Activated T-cell treated with anti-CD3 and anti-CD28 coated beads, Interleukin-2, amount 50 U/mL, for 72 hours (primary cell): ENCODE results near the gene OPALIN. TPM values are rescaled to one million over a fixed set of nuclear protein-coding genes. Genes with fewer than 3 reads are reported as not detected.

Source experiments
- ATAC-seq, 2 donors: fragments of 150-1000 bp; cut with Tn5 transposase; replicated peaks in 1 of 2; 2 replicates each; pipeline ENCODE4 v1.10.0; 2021; ENCODE audit warnings: moderate library complexity in 2 of 2, mild to moderate bottlenecking in 1 of 2
- DNase-seq, 2 donors: peaks; one replicate each; pipeline ENCODE4 v3.0.0; 2021 to 2022; ENCODE audit warnings: mixed read lengths in 1 of 2
- H3K27ac Mint-ChIP-seq: one replicate; pipeline ENCODE4 v1.8.0; 2022; ENCODE audit warnings: mild to moderate bottlenecking, moderate library complexity, mixed read lengths
- H3K27me3 Mint-ChIP-seq: one replicate; pipeline ENCODE4 v1.8.0; 2022; ENCODE audit warnings: low read depth, mixed read lengths
- H3K36me3 Mint-ChIP-seq, 2 donors: one replicate each; pipeline ENCODE4 v1.8.0; 2022; ENCODE audit warnings: mixed read lengths in 2 of 2, mild to moderate bottlenecking in 1 of 2; ENCODE audit not compliant: insufficient read depth in 2 of 2
- H3K4me1 Mint-ChIP-seq: one replicate; pipeline ENCODE4 v1.8.0; 2022; ENCODE audit warnings: low read depth, mixed read lengths
- H3K4me3 Mint-ChIP-seq, 2 donors: one replicate each; pipeline ENCODE4 v1.8.0; 2022; ENCODE audit warnings: mild to moderate bottlenecking in 2 of 2, mixed read lengths in 2 of 2, moderate library complexity in 2 of 2
- H3K9me3 Mint-ChIP-seq, 2 donors: one replicate each; pipeline ENCODE4 v1.8.0; 2022; ENCODE audit warnings: mixed read lengths in 2 of 2
- total RNA-seq, 2 donors: library from RNA; stranded (reverse); gene quantifications; one replicate each; pipeline ENCODE4 v1.2.3, GENCODE V29; 2022

The OPALIN gene, protein sequence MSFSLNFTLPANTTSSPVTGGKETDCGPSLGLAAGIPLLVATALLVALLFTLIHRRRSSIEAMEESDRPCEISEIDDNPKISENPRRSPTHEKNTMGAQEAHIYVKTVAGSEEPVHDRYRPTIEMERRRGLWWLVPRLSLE
- not detected for total RNA-seq

DNA sequence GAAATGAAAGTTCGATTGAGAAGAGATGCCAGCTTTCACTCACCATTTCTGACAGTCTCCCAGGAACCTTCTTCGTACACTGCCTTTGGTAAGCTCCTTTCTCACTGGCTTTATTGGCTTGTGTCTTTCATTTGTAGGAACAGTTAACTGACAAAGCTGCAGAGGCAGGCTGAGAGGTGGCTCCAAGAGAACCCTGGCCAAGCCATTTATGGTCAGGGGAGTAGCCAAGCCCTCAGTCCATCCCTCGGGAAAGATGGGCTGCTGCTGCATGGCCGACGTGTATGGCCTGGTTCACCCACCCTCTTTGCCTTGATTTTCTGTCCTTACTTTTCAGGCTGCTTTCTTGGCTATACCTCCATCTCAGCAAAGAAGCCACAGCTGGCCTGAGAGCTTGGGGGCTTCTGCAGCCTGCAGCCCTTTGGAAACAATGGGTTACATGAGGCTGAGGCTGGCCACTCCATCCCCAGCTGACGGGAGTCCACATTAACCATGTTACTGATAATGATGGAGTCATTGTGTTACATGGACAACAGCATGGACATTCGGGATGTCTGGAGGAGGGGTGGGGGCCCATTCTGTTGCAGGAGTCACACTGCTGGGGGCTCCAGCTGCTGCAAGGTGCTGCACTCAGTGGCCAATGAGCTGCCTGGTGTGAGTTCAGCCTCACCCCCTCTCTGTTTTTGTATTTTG is at the start of gene OPALIN:
Gene OPALIN (minus strand): TSS at position 152 of the 690 bp plus-strand sequence. CDS start 106 bp downstream, at position 46.
- Mint-ChIP-seq H3K4me3 (no peak within 1 kb of the TSS), H3K9me3 (no peaks in the 10 kb centered on the region), H3K36me3 (no peaks in the 10 kb centered on the region), H3K4me1 (no peaks in the 10 kb centered on the region), H3K27me3 (peaks cover 15% of the 10 kb centered on the region), H3K27ac (no peak within 1 kb of the TSS)
- ATAC-seq (no peak), DNase-seq (no peak)

DNA sequence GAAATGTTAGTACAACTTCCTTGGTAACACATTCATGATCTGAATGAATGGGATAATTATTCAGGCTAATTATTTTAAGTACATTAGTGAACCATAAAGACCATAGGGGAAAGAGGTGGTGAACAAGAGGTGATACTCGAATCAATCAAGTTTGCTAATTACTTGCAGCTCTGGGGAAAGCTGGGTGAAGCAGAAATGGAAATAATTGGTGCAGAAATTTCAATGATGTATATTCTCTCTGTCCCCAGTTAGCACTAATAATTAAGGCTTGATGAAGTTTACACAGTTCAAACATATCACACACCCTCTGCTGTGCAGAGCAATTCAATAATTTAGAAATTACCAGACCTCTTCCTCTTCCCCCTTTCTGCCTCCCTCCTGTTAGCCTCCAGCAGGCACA is 49.4 kb upstream of the OPALIN start:
- Mint-ChIP-seq H3K27ac (no peak overlapping the region), H3K4me3 (no peak overlapping the region), H3K36me3 (no peaks in the 10 kb centered on the region), H3K4me1 (no peaks in the 10 kb centered on the region), H3K9me3 (no peaks in the 10 kb centered on the region), H3K27me3 (peaks cover 32% of the 10 kb centered on the region)
- ATAC-seq: no peak
- DNase-seq: no peak

DNA sequence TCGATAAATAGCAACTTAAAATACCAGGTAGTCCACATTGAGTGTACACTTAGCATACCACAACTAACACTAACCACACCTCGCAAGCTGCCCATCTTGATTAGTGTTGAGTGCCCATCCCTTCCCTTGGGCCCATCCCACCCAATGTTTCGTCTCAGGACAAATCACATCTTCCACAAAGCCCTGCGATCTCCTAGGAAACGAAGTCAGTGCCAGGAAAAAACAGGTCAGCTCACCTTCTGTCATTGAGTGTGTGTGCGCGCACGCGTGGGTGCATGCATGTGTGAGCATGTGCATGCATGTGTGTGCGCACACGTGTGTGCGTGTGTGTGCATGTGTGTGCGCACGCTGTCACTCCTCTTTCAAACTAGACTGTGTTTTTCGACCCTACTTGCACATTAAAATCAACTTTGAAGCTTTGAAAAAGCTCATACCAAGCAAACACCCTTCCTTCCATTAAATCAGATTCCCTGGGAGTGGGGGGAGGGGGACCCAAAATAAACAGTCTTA is 48.8 kb upstream of the OPALIN start:
- no peak overlapping the region for H3K27ac Mint-ChIP-seq
- peaks cover 32% of the 10 kb centered on the region for H3K27me3 Mint-ChIP-seq
- DNase-seq: no peak
- no peaks in the 10 kb centered on the region for H3K36me3 Mint-ChIP-seq
- no peak for ATAC-seq
- no peaks in the 10 kb centered on the region for H3K4me1 Mint-ChIP-seq
- H3K4me3 Mint-ChIP-seq: no peak overlapping the region
- no peaks in the 10 kb centered on the region for H3K9me3 Mint-ChIP-seq

DNA sequence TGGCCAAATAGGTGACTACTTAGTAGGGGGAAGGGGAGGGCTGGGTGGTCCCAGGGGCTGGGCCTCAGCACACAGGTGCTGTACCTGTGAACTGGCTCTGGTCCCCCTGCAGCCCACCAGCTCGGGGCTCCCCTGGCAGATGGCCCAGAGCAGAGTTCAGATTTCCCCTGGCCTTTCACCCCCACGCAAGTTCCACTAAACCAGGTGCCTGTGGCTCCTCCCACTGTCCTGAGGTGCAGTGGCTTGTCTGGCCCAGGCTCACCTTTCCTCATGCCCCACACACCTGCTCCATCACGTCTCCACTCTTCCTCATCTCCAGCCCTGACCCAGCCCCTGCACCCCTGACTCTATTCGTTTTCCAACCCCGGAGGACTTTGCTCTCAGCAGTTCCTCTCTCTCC is 47.3 kb upstream of the OPALIN start:
- Mint-ChIP-seq H3K27ac (no peak overlapping the region), H3K27me3 (peaks cover 39% of the 10 kb centered on the region), H3K4me1 (no peaks in the 10 kb centered on the region), H3K4me3 (no peak overlapping the region), H3K36me3 (no peaks in the 10 kb centered on the region), H3K9me3 (no peaks in the 10 kb centered on the region)
- ATAC-seq (no peak), DNase-seq (no peak)

DNA sequence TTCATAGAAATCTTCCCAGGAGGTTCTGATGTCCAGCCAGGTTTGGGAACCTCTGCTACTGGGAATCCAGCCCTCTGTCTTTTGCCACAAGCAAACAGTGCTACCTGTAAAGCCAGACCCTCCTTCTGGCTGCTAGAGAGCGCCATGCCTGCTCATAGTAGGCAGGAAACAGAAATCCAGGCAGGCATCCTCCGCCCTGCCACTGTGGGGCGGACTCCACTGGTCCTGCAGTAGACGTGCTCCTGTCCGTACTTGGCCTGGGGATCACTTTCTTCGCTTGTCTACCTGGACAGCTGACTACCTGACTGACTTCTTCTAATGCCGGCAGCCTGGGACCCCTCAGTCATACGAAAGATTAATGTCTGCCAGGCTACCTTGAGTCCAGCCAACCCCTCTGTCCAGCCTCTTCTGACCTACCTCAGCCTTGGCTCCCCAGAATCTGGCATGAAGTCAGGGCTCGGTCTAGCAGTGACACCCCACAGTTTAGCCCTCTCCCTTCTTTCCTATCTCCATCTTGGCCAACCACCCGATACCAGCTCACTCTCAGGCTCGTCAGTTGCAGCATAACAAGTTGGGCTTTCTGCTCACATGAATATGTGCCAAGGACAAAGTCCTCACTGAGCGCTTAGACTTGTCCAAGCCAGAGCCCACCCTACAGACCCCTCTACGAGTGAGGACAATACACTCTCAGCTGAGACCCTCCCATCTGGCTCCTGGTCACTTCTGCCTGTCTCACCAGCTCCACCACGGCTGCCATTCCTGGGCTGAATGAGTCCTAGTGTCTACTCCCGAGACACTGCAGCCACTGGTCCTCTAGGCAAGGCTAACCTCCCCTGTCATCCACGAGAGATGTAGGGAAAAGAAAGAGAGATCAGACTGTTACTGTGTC is 43.9 kb upstream of the OPALIN start:
- Mint-ChIP-seq H3K27ac (no peak overlapping the region), H3K4me3 (no peak overlapping the region), H3K4me1 (no peaks in the 10 kb centered on the region), H3K36me3 (no peaks in the 10 kb centered on the region), H3K9me3 (no peaks in the 10 kb centered on the region), H3K27me3 (peaks cover 51% of the 10 kb centered on the region)
- ATAC-seq (no peak), DNase-seq (no peak)

DNA sequence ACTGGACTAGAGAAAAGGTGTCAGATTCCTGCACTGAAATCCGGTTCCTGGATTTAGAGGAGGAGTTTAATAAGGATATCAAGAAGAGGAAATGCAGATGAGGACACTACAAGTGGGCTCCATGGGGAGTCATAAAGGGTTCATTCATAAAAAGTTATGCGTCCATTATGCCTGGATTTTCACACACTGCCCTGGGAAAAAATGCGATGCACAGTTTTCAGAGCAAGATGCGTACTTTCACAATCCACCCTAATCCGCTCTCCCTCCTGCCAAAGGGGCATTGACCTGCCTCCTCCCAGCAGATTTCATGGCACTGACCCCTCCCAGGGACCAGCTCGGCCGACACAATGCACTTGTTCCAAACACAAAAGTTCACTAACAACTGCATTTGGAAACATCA is 42.2 kb upstream of the OPALIN start:
- ATAC-seq (no peak), DNase-seq (no peak)
- Mint-ChIP-seq H3K36me3 (no peaks in the 10 kb centered on the region), H3K4me1 (no peaks in the 10 kb centered on the region), H3K27me3 (peaks cover 37% of the 10 kb centered on the region), H3K9me3 (no peaks in the 10 kb centered on the region), H3K4me3 (no peak overlapping the region), H3K27ac (no peak overlapping the region)

DNA sequence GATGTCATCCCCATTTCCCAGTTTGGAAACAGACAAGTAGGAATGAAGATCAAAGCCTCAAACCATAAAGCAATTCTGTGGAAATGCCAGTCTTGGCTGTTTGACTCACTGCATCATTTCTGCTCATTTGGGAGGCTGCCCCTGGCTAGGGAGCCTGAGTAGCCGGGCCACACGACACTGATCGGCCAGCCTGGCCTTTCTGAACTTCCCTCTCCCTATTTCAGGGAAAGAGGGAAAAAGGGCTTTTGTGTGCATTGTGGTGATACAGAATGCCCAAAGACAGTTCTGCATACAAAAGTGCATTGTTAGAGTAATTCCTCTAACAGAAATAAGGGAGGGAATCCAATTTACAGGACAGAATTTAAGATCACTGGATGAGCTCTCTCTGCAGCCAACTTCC is 41.7 kb upstream of the OPALIN start:
- Mint-ChIP-seq H3K36me3 (no peaks in the 10 kb centered on the region), H3K27me3 (peaks cover 41% of the 10 kb centered on the region), H3K4me1 (no peaks in the 10 kb centered on the region), H3K4me3 (no peak overlapping the region), H3K9me3 (no peaks in the 10 kb centered on the region), H3K27ac (no peak overlapping the region)
- ATAC-seq (no peak), DNase-seq (no peak)

DNA sequence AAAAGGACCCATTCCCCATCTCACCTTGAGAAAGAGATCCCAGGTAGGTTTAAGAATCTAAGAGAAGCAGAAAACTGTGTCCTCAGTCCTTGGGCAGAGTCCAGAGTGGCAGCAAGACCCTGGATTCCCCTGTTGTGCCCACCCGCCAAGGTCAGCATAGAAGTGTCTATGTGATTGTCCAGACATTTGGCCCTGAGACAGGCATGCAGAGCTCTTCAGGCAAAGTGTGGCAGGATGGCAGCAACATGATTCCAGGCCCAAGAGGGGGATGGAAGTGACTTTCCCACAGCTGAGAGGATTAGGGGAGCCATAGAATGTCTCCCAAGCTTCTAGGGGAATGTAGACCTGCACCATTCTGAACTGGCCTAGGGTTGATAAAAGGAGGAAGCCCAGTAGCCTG is 39.1 kb upstream of the OPALIN start:
- Mint-ChIP-seq H3K27ac (no peak overlapping the region), H3K4me1 (no peaks in the 10 kb centered on the region), H3K4me3 (no peak overlapping the region), H3K27me3 (peaks cover 39% of the 10 kb centered on the region), H3K9me3 (no peaks in the 10 kb centered on the region), H3K36me3 (no peaks in the 10 kb centered on the region)
- DNase-seq: no peak
- ATAC-seq: no peak

DNA sequence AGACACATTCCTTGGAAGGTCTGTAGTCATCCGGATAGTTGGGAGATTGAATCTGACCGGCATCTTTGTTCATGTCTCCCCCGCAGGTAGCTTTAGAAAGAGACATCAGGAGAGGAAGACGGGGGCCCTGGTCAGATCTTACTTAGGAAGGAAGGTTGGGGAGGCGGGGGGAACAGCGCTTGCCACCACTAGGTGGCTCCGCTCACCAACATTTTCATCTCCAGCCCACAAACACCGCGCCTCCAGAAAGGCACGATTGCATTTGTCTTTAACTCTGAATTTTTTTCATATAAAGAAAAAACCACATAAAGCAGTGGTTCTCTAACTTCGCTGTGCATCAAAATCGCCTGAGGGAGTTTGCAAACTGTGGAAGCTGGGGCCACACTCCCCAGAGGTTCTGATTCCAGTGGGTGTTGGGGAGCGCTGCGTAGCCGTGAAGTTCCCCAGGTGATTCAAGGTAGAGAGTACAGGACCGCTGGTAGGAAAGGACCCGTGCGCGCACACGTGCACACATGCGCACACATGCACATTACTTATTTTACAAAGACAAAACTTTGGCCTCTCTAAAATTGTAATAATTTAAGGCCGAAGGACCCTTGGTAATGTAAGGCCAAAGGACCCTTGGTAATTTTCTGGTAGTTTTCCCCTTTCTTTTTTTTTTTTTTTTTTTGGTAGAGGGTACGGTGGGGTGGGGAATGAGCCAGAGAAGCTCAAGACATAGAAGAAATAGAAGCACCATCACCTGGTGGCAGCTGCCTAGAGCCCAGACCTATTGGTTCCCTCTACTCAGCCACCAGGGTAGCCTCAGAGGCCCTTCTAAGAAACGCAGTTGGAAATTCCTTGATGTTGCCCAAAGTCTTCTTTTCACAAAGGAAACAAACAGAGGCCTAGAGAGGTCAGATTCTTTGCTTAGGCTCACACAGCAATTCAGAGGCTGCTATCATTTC is 37.4 kb upstream of the OPALIN start:
- H3K4me1 Mint-ChIP-seq: no peaks in the 10 kb centered on the region
- H3K27me3 Mint-ChIP-seq: peaks cover 28% of the 10 kb centered on the region
- H3K9me3 Mint-ChIP-seq: no peaks in the 10 kb centered on the region
- H3K4me3 Mint-ChIP-seq: peak overlapping the region in 1 of 2 donors; percentile 34
- no peak overlapping the region for H3K27ac Mint-ChIP-seq
- H3K36me3 Mint-ChIP-seq: no peaks in the 10 kb centered on the region
- DNase-seq (peak; percentile 58 to 61), ATAC-seq (peak; percentile 82 to 83)

DNA sequence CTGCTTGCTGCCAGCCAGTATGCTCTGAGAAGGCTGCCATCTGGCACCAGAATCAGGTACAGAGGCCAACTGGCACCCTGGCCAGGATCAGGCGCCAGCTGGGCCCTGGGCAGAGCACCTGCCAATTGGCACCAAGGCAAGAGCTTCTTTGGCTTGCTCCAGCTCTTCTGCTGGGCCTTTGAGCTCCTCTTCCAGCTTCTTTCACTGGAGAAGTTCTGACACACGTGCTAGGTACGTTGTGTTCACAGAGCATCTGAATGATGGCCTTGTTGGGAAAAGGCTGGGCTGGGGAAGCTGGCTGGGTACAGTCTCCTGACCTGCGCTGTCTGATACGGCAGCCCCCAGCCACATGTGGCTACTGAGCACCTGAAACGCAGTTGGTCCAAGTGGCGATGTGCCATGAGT is 31.7 kb upstream of the OPALIN start:
- Mint-ChIP-seq H3K36me3 (no peaks in the 10 kb centered on the region), H3K4me1 (no peaks in the 10 kb centered on the region), H3K27me3 (peaks cover 6% of the 10 kb centered on the region), H3K27ac (no peak overlapping the region), H3K4me3 (no peak overlapping the region), H3K9me3 (no peaks in the 10 kb centered on the region)
- DNase-seq: no peak
- ATAC-seq: no peak

DNA sequence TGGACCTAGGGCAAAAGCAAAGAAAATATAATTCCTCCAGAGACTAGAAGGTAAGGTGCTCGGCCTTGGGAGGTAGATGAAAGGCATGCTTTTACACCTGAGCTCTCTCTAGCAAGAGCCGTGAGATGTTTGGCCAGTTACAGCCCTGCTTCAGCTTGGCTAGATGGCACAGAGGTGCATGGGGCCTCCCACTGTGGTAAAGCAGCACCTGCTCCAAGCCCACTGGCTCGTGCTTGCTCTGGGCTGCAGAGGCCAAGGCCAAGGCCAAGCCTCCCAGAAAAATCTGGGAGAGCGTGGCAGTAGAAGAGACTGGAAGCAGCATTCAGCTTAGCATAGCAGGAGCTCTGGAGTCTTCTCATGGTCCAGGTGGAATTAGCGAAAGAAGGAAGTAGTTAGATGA is 31.0 kb upstream of the OPALIN start:
- Mint-ChIP-seq H3K27me3 (peaks cover 6% of the 10 kb centered on the region), H3K4me3 (no peak overlapping the region), H3K27ac (no peak overlapping the region), H3K9me3 (no peaks in the 10 kb centered on the region), H3K36me3 (no peaks in the 10 kb centered on the region), H3K4me1 (no peaks in the 10 kb centered on the region)
- no peak for DNase-seq
- ATAC-seq: no peak

DNA sequence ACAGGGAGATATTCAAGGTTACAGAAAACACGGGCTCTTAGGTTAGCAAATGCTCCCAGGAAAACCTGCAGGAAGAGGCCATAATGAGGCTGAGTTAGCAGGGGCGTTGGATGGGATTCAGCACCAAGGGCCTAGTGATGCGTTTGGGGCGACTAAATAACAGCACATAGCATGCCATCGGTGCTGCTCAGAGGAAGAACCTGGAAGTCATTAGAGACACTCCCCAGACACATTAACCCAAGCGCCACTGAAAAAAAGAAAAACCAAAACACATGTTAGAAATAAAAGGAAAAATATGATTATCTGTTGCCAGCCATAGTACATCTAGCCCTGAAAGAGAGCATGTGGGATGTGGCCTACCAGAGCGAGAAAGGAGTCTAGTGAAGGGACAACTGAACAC is 28.8 kb upstream of the OPALIN start:
- no peaks in the 10 kb centered on the region for H3K36me3 Mint-ChIP-seq
- no peak overlapping the region for H3K4me3 Mint-ChIP-seq
- no peaks in the 10 kb centered on the region for H3K4me1 Mint-ChIP-seq
- DNase-seq: no peak
- no peak for ATAC-seq
- H3K27ac Mint-ChIP-seq: no peak overlapping the region
- H3K9me3 Mint-ChIP-seq: no peaks in the 10 kb centered on the region
- no peaks in the 10 kb centered on the region for H3K27me3 Mint-ChIP-seq
